SK-N-SH treated with all-trans-retinoic acid at 6 μM for 48 hours (cell line): ENCODE measurements around the gene NHSL2.

Source experiments
- GLIS3 ChIP-seq: fragments of 250-450 bp; sonication (Bioruptor Pico); IDR thresholded peaks from 2 replicates; pipeline ENCODE4 v1.5.0; 2020; ENCODE audit warnings: mild to moderate bottlenecking, moderate library complexity
- SNAI2 ChIP-seq: fragments of 250-450 bp; sonication (Bioruptor Pico); IDR thresholded peaks from 2 replicates; pipeline ENCODE4 v1.5.0; 2020; ENCODE audit warnings: mild to moderate bottlenecking, moderate library complexity
- ZC3H10 ChIP-seq: fragments of 250-450 bp; sonication (Bioruptor Pico); IDR thresholded peaks from 2 replicates; pipeline ENCODE4 v1.5.1; 2021; ENCODE audit warnings: mild to moderate bottlenecking, moderate library complexity
- ZFP30 ChIP-seq: fragments of 450-650 bp; formaldehyde crosslinking; IDR thresholded peaks from 2 replicates; pipeline ENCODE4 v1.5.0; 2022; ENCODE audit warnings: mild to moderate bottlenecking, moderate library complexity
- ZNF8 ChIP-seq: fragments of 450-650 bp; formaldehyde crosslinking; IDR thresholded peaks from 2 replicates; pipeline ENCODE4 v1.5.0; 2020; ENCODE audit warnings: mild to moderate bottlenecking, moderate library complexity

DNA sequence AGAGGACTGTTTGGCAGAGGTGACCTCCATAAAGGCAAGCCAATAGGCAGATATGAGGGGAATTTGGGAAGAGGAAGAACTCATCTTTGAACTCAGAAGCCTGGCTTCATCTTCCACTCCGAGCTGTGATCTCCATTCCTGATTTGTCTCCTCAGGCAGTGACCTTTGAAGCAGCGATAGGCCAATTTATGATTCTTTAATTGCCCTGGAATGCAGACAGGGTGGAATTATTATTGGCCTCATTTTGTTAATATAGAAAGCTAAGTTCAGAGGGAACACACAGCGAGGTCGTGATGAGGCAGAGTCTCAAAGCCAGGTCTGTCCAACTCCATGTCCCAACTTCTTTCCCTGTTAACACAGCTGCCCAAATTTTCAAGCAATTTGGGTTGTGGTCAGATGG lies 204.2 kb downstream of the NHSL2 start:
- TF ChIP-seq SNAI2, result no peak
- TF ChIP-seq ZFP30 (CRISPR knock-in tag), result no peak
- TF ChIP-seq GLIS3 (CRISPR knock-in tag), result no peak
- no peak for TF ChIP-seq ZC3H10 (CRISPR knock-in tag)
- no peak for TF ChIP-seq ZNF8
